IPS DF 4.7 (cell line): ENCODE results near the gene KCNK10.

Source experiments
- DNase-seq: peaks from one replicate; pipeline ENCODE4 v3.0.0-alpha.2; 2013; ENCODE audit warnings: low spot score; ENCODE audit errors: extremely low read depth

KCNK10 gene

DNA sequence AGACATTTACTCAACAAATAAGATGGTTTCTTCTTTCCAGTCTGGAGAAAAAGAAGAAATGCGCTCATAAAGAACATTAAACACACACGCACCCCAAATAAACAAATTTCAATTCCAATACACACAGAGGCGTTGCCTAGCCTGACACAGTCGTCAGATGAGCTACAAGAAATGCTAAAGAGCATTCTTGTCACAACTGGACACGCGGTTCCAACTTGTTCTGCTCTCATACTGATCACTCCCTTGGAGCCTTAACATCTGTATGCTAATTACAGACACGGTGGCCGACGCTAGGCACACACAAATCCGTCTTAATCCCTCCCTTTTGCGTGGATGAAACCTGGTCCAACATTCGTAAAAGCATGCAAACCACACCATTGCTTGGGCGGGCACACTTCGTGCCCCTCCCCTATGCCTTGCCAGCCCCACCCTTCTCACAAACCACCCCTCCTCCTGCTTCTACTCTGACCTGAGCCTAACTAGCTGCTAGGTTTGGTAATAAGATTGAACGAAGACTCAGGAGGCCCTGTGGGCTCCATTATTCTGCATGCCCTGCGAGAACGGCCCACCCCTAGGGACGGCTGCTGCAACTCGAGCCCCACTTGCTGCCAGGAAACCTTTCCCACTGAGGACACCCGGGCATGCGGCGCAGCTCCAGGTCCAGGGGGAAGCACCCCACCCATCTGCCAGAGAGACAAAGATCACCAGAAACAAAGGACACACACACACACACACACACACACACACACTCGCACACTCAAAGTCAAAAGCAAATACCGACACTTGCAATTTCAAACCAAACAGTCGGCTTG is 1.2 kb downstream of the KCNK10 start:
- no peak for DNase-seq

DNA sequence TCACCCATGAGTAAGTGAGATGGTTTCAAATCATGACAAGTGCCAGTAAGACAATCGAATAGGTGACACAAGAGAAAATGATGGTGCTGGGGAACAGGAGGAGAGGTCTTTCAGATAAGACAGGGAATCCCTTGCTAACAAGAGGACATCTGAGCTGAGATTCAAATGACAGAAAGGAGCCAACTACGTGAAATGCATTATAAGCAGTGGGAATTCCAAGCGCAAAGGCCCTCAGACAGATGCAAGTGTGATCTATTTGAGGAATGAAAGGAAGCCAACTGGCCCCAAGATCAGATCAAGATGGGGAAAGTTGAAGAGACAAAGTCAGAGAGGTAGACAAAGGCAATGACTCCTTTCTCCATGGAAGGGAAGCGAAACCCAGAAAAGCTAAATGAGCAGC is 4.7 kb downstream of the KCNK10 start:
- DNase-seq = no peak

DNA sequence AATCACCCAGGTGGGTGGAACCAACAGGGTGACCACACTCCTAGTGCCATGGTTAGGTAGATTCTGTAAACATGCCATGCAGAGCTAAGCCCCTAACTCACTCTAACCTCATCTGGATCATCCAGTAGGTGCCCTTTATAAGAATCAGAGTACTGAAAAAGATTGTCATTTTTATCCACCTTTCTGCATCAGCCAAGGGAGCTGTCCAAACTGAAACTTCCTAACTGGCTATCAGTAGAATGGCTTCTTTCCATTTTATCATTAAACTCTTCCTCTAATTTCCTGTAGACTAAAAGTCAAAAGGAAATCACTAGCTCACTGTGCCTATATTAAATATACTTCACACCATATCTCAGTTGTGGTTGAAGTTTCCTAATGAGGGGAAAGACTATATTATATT is 6.5 kb downstream of the KCNK10 start:
- no peak for DNase-seq

DNA sequence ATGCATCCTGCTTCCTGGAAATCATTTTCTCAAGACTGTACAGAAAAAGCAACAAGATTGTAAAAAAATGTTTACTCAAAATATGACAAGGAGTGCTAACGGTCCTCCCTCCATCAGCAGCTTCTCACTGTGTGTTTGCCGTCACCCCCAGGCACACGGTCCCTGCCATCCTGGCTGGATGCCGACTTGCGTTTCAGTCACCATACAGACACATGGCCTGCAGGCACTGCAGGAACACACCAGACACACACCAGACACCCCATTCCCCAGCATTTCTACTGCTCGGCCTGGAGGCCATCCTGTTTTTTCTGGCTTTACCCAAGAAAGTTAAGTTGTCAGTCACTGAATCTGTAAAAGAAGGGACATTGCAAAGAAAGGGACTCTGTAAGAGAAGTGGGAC is 10.8 kb downstream of the KCNK10 start:
- no peak for DNase-seq

DNA sequence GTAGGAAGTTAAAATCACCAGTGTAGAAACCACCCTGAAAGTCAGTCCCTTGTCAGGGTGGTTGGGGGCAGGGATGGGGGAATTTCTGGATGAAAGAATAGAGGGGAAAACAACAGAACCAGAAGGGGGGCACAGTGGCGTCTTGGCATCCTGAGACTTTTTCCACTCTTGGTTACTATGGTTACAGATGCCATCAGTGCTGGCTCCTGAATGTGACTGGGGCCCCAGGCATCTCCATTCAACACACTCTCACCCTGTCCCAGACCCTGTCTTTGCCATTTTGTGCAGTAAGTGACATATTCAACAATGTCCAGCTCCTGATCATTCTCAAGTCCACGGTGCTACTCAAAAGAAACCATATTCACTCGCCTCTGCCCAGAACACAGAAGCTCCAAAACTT is 11.3 kb downstream of the KCNK10 start:
- no peak for DNase-seq

DNA sequence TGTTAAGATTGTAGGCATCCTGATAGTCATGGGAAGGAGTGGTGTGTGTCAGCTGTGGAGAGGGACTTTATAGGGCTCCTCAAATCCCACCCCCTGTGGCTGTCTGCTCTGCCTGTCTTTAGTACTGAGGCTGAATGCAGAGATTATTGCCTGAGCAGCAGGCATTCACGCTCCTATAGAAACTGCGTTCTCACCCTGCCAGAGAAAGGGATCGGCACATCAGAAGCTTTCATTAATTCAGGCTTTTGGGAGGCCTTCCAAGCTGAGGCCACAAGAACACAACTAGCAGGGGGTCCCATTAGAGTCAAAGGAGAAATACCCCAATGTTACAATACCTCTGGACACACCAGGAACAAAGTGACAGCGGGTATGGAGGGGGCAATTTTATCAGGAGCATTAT is 12.6 kb downstream of the KCNK10 start:
- no peak for DNase-seq

DNA sequence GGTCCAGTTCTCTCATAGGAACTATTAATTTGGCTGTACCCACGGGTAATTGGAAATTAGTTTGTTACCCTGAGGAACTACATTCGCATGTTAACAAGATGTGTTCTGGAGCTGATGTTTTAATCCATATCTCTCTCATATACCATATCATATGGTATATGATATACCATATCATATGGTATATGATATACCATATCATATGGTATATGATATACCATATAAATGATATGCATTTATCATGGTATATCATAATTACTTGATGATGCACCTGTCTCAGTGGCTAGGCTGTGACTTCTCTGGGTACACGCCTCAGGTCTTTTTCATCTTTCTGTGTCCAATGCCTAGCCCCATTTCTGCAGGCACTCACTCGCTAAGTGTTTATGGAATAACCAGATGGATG is 13.0 kb downstream of the KCNK10 start:
- DNase-seq = no peak

DNA sequence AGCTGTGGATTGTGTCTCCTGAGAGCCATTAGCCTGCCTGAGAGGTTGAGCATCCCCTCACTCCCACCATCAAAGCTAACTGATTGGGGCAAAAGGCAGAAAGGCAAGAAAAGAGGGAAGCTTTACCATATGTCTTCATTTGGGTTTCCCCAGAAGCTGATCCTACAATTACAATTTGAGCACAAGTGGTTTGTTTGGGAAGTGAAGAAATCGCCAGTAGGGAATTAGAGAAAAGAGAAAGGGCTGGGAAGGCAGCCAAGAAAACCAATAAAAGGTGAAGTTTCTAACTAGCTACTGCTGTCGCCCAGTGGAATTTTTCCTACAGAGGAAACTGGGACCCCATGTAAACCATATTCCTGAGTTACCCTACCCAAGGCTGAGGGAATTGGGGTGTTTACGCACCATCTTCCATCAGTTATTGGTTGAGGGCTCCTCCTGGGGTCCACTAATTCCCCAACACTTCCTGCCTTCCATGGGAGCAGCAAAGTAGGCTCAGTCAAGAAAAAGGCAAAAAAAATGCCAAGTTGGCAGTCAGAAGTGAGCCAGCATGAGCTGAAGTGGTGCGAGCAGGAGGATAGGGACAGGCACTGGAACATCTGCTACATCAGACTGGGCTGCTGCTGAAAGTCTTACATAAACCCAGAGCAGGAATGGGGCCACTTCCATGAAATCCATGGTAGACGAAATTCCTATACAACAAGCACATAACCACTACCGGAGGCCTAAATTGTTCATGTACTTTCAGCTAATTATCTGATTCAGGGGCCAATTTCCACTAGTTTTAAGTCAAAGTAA is 17.3 kb downstream of the KCNK10 start:
- DNase-seq = no peak

DNA sequence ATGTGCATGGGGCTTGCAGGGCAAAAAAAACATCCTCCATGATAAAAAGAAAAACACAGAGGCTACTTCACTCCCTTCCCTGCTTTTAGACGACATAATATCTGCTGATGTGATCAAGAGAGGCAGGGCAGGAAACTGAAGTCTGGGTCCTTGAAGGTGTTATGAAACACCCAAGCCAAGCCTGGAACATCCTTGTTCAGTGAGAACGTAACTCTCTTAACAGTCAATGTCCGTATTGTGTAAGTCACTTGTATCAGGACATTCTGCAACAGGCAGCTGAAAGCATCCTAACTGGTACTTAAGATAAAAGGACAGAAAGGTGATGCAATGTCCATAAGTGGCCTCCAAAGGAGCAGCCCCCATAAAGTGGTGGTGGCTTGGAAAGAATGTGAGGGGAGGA is 20.0 kb downstream of the KCNK10 start:
- no peak for DNase-seq

DNA sequence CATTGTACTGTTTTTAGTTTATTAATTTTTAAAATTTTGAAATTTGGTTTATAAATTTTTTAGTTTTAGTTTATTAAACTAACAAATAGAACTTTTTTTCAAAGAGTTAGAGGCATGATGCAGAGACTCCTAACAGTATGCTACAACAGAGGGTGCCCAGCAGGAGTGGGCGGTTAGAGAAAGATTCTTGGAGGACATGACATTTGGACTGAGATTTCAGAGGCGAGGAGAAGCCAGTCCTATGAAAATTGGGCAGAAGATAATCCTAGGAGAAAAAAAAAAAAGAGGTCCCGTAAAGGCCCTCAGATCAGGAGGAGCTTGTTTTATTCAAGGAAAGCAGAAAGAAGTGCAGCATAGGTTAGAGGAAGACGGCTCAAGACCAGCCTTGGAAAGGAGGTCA is 21.7 kb downstream of the KCNK10 start:
- no peak for DNase-seq

DNA sequence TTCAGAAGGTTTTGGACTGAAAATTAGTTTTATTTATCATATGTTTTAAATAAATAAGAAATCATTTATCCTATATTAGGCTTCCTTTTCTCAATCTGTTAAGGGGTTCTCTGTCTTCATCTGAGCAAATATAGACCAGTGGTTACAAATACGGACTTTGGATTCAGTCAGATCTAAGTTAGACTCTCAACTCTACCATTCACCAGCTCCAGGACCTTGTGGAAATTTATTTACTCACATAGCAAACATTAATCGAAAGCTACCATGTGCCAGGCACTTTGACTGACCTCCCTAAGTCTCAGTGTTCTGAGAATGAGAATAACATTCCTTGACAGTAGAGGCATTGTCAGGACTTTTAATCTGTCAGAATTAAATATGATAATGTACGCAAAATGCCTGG is 22.3 kb downstream of the KCNK10 start:
- DNase-seq = no peak

DNA sequence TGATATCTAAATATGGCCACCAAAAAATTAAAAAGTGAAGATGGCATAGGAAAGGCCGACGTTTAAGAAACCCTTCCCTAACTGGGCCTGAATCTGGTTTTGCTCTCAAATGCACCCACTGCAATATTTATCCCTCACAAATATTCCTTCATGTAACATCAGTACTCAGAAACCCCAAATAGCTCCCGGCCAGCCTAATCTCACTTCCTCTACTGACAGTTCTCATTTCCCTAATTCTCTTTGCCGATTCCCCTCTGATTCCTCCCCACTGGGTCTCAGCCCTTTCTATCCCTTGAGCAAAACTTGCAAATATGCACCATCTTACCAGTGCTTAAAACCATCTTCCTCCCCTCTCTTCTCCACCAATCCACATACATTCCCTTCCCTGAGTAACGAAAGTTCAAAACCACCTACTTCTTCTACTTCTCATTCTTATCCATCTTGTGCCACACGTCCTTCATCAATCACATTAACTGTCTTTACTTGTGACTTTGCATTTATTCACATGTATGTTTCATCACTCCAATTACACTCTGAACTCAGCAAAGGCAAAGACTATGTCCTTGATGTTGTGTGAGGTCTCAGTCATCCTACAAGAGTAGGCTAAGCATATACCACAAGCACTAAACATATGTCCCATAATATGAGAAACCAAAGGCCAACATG is 23.1 kb downstream of the KCNK10 start:
- no peak for DNase-seq

DNA sequence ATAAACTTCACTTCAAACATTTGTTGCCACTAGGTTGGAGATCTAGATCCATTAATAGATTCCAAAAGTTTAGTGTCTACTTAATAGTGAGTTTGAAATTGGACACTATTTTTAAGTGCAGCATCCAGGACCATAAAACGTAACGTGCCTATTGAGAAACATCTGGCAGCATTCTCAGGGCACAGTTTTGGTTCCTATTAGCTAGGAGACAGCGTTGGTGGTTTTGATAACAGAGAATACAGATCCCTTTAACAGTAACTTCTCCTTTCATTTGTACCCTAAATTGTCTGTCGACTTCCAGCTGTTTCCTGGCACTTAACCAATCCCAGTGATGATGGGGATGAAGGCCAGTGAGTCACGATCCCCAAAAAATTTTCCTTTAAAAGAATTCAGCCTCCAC is 25.8 kb downstream of the KCNK10 start:
- DNase-seq = no peak

DNA sequence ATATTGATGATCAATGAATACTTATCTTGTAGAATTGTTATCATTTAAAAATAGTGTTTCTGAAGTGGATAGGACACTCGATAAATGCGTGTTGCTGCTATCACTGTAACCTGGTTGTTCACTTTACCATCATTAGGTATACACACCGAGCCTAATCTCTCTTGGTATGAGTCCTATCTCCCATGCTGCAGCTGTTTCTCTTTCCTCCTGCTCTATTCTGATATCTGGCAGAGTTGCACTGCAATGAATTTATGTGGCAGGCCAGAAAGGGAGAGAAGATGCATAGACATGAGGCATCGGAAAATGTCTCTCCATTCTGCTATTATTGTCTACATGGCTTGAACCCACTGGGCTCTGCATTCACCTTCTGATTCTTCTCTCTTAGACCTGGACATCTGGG is 26.7 kb downstream of the KCNK10 start:
- no peak for DNase-seq

DNA sequence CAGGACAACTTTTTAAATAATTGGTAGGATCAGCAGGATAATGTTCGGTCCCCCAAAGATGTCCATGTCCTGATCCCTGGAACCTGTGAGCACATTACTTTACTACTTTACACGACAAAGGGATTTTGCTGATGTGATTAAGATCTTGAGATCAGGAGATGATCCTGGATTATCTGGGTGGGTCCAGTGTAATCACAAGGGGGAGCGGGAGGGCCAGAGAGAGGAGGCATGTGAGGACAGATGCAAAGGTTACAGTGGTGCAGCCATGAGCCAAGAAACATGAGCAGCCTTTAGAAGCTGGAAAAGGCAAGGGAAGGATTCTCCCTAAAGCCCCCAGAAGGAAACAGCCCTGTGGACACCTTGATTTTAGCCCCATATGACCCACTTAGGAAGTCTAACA is 33.1 kb downstream of the KCNK10 start:
- DNase-seq = no peak

DNA sequence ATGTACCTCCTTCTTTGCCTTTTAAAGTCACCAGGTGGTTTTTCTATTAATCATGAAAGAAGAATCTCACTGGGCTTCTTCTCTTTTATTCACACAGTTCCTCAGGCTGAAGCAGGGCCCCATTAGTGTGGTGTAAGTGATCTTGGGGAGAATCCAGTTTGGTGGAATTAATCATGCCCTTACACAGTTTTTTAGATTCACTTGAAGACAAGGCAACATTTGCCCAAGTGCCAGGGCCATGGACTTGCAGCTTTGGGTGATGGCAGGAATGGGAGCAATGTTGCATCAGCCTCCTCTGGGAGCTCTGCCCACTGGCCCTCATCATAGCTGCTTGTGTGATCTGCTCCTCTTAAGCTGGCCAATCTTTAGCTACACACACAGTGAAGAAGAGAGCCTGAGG is 33.8 kb downstream of the KCNK10 start:
- no peak for DNase-seq

DNA sequence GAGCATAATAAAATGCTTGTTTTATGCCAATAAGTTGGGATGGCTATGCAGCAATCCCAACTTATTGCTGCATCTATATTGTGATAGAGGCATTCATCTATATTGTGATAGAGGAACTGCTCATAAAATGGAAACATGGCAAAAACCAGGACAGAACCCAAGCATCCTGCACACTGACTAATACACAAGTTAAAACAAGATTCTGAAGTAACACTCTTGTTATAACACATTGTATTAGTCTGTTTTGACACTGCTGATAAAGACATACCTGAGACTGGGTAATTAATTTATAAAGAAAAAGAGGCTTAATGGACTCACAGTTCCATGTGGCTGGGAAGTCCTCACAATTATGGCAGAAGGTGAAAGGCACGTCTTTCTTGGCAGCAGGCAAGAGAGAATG is 36.8 kb downstream of the KCNK10 start:
- no peak for DNase-seq

DNA sequence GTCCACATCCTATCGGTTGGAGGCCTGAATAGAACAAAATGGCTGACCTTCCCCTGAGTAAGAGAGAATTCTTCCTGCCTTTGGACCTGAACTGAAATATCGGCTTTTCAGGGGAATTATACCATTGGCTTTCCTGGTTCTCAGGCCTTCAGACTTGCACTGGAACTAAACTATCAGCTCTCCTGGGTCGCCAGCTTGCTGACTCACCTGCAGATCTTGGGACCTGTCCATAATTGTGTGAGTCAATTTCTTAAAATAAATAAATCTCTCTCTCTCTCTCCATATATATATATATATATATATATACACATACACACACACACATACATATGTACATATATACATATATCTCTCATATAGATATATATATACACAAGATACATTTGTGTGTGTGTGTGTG is 41.6 kb downstream of the KCNK10 start:
- no peak for DNase-seq

DNA sequence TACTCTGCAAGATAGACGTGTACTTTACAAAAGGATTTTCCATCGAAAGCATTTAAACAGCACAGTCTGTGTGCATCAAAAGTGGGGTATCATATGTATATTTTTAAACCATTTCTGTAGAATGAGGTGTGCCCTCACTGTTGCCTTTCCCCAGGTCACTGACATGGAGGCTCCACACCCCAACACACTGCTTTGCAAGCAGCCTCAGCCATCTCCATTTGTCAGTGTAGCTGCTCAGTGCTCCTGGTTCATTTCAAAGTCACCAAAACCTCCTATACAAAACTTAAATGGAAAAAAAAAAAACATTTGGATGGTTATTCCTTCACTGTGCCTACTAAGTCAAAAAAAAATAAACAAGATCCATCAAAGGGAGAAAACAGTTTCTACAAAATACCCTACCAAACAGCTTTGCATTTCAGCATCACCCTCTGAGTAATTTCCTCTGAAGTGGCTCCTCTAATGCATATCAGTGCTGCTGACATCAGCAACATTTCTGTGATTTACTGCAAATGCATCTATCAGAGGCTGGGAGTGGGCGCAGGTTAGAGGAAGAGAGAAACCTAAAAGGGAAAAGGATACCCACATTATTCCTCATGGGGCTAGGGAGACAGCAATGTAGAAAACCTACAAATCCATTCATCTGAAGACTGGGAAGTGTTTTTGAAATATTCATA is 46.0 kb downstream of the KCNK10 start:
- DNase-seq = no peak

DNA sequence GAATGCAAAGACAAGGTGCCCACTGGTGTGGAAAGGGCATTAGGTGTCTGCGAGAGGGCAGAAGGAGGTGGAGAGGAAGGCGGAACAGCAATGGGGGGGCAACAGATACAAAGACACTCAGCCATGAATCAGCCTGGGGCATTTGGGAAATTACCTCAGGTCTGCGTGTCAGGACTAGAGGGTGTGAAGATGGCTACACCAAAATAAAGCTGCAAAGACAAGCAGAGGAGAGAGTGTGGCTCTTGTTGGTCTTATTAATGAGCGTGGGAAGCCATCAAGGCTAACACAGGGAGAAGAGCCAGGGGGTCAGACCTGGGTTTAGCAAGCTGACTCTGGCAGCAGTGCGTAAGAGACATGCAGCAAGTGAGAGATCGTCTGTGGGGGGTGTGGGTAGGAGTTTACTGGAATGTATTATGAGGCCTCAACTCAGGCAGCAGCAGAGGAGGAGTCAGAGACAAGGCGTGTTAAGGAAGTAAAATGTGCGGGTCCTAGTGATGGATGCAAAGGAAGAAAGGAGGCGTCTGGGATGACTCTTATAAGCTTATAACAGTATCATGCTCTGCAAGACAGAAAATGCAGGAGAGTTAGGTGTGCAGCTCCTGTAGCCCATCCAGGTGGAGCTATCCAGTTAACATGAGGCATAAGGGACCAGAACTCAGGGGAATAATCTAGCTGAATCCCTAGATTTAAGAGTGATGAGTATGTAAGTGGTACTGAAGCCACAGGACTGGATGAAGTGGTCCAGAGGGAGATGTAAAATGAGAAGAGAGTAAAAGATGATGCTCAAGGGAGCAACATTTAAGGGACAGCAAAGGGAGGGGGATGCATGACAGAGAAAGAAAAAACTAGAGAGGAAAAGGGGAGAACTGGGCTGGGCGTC is 50.4 kb downstream of the KCNK10 start:
- no peak for DNase-seq

DNA sequence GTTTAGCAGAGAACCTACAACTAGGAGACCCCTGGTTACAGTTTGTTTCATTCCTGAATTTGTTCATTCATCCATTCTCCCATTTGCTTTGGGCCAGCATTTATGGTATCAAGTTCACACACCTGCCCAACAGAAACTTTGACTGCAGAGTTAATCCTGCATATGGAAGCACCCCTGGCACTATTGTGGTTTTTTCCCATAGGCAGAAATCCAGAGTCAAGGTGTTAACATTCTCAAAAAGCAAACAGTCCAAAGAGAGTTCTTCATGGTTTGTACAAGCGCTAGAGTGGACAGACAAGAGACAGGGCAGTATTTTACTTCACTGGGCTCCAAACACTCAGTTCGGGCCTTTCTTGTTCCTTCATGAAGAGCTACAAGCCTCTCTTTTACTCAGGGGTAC is 51.9 kb downstream of the KCNK10 start:
- no peak for DNase-seq
